Raji (cell line): ENCODE results near the gene EDEM1.

Experiments used
- POLR2A ChIP-seq: IDR thresholded peaks from 2 replicates; pipeline ENCODE4 v1.6.1; 2011; ENCODE audit warnings: low read depth, low read length, control low read depth; ENCODE audit not compliant: insufficient read depth

EDEM1 gene

GRCh38 chr3:5264896-5265770 is 77.6 kb downstream of the EDEM1 start:
- no peak for TF ChIP-seq POLR2A

GRCh38 chr3:5267252-5267651 is 79.7 kb downstream of the EDEM1 start:
- TF ChIP-seq POLR2A, result no peak

GRCh38 chr3:5267889-5268288 is 80.4 kb downstream of the EDEM1 start:
- no peak for TF ChIP-seq POLR2A
